Measurements from ENCODE around the gene ARRB1.
"Not testable (repeated sequence)": the region's sequence is repeated elsewhere in the genome, so short reads cannot be mapped to it uniquely, and the experiment has no call there.

ARRB1 gene

DNA sequence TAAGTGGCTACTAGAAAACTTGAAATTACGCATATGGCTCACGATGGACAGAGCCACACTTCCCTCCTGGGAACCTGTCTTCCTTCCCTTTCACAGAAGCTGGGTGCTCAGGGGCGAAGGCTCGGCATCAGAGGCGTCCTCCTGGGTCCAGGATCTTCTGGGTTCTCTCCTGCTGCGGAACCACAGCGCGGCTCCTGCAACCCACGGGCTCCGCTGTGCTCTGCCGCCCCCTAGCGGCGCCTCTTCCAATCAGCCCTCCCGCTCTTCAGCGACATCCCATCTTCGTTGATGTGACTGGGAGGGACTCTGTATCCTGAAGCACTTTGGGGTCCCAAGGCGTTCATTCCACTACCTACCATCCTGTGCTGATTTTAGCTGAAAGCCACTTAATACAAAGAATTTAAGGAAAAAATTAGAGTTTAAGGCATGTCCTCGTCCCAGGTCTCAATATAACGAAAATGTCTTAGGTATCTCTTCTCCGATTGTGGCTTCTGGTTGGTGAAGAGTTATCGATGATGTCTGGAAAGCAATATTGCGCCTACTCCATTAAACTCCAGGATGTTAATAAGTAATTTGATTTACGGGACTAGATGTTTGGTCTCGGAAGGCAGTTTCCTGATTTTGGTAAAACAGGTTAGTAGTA is 33.1 kb upstream of the ARRB1 start:
- DNase-seq (ENCODE audit: low read depth), result peak; percentile 80
- TF ChIP-seq, protein P1, sequence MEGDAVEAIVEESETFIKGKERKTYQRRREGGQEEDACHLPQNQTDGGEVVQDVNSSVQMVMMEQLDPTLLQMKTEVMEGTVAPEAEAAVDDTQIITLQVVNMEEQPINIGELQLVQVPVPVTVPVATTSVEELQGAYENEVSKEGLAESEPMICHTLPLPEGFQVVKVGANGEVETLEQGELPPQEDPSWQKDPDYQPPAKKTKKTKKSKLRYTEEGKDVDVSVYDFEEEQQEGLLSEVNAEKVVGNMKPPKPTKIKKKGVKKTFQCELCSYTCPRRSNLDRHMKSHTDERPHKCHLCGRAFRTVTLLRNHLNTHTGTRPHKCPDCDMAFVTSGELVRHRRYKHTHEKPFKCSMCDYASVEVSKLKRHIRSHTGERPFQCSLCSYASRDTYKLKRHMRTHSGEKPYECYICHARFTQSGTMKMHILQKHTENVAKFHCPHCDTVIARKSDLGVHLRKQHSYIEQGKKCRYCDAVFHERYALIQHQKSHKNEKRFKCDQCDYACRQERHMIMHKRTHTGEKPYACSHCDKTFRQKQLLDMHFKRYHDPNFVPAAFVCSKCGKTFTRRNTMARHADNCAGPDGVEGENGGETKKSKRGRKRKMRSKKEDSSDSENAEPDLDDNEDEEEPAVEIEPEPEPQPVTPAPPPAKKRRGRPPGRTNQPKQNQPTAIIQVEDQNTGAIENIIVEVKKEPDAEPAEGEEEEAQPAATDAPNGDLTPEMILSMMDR (IDR thresholded peaks at IDR 0.05; ENCODE audit: low read depth, low read length), result peak; percentile 98
- no peak for TF ChIP-seq POLR2A (IDR thresholded peaks at IDR 0.05; ENCODE audit: extremely low read depth, insufficient read length)
- H3K4me3 ChIP-seq (ENCODE audit: low read depth, low read length), result no peak overlapping the region

DNA sequence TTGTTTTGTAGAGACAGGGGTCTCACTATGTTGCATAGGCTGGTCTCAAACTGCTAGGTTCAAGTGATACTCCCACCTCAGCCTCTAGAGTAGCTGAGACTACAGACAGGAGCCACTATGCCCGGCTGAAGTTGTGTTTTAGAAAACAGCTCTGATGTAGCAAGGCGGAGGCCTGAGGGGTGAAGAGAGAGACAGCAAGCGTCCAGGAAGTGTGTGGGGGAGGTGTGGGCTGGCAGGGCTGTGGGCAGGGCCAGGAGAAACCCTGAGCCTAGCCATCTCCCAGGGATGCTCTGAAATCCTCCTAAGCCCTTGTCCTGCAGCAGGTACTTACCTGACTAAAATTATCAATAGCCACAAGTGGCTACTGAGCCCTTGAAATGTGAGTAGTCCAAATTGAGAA is 31.8 kb upstream of the ARRB1 start:
- TF ChIP-seq MYC (IDR thresholded peaks at IDR 0.05; ENCODE audit: low read depth, low read length) (peak; percentile 53; the same call in 1 of the 2 replicates), POLR2A (IDR thresholded peaks at IDR 0.05; ENCODE audit: extremely low read depth, insufficient read length) (no peak)
- TF ChIP-seq, protein P2, sequence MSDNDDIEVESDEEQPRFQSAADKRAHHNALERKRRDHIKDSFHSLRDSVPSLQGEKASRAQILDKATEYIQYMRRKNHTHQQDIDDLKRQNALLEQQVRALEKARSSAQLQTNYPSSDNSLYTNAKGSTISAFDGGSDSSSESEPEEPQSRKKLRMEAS (IDR thresholded peaks at IDR 0.05; ENCODE audit: low read depth, low read length), result peak; percentile 59; the same call in 1 of the 2 replicates
- H3K4me3 ChIP-seq (ENCODE audit: low read depth, low read length), result no peak overlapping the region
- DNase-seq (ENCODE audit: low read depth), result peak; percentile 84

DNA sequence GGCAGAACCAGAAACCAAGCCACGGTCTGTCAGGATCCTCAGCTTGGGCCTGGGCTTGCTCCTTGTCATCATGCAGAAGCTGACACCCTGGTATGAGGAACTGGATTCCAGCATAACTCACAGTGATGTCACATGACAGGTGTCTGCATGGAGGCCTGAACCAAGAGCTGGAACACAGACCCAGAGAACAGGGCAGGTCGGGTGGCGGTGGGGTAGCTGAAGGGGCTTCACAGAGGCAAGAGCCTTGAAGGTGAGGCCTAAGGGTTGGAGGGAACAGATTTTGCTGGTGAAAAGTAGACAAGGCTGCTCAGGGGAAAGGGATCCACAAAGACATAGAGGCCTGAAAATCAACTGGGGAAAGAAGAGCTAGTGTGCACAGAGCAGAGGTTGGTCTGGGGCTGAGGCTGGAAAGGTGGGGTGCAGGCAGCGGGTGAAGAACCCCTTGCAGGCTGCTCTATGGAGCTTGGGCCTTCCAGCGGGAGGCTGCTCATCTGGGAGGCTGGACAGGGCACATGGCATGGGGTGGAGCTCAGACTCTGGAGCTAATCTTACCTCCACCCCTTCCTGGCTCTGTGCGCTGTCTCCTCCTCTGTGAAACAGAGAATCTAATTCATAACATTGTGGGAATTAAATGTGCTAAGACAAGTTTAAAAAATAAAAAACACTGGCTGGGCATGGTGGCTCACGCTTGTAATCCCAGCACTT is 29.4 kb upstream of the ARRB1 start:
- TF ChIP-seq, protein P2 (IDR thresholded peaks at IDR 0.05; ENCODE audit: low read depth, low read length), result 0 out of 2 replicates have a peak, but pooled peaks have one; percentile 14
- TF ChIP-seq POLR2A (IDR thresholded peaks at IDR 0.05; ENCODE audit: extremely low read depth, insufficient read length), result no peak
- TF ChIP-seq, protein P1 (IDR thresholded peaks at IDR 0.05; ENCODE audit: low read depth, low read length), result no peak
- 0 out of 2 replicates have a peak, but pooled peaks have one; percentile 14 for TF ChIP-seq MYC (IDR thresholded peaks at IDR 0.05; ENCODE audit: low read depth, low read length)
- H3K4me3 ChIP-seq (ENCODE audit: low read depth, low read length), result no peak overlapping the region
- peak; percentile 61 for DNase-seq (ENCODE audit: low read depth)

DNA sequence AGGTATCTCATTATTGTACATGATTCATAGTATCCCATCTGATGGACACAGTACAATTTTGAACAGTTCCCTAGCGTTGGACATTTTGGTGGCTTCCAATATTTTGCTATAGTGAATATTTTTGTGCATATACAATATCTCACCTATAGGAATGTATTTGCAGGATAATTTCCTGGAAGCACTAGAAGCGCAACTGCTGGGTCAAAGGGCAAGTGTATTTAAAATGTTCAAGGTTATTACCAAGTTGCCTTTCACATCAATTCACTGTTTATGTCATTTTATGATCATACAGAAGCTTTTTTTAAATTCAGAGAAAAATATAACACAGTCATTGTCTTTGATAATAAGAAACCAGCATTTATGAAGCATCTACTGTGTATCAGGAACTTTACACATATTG is 28.8 kb upstream of the ARRB1 start:
- H3K4me3 ChIP-seq (ENCODE audit: low read depth, low read length), result no peak overlapping the region
- no peak for DNase-seq (ENCODE audit: low read depth)
- no peak for TF ChIP-seq POLR2A (IDR thresholded peaks at IDR 0.05; ENCODE audit: extremely low read depth, insufficient read length)
- TF ChIP-seq MYC (IDR thresholded peaks at IDR 0.05; ENCODE audit: low read depth, low read length), result no peak
- TF ChIP-seq, protein P1 (IDR thresholded peaks at IDR 0.05; ENCODE audit: low read depth, low read length), result no peak
- TF ChIP-seq, protein P2 (IDR thresholded peaks at IDR 0.05; ENCODE audit: low read depth, low read length), result no peak

DNA sequence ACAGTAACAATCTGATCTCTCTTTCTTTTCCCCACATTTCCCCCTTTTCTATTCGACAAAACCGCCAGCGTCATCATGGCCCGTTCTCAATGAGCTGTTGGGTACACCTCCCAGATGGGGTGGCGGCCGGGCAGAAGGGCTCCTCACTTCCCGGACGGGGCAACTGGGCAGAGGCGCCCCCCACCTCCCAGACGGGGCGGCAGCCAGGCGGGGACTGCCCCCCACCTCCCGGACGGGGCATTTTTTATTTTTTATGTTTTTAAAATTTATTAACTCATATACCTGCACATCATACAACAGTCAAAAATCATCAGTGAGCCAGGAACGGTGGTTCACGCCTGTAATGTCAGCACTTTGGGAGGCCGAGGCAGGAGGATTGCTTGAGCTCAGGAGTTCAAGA is 27.3 kb upstream of the ARRB1 start:
- DNase-seq (ENCODE audit: low read depth); H3K4me3 ChIP-seq (ENCODE audit: low read depth, low read length): not testable (repeated sequence)

DNA sequence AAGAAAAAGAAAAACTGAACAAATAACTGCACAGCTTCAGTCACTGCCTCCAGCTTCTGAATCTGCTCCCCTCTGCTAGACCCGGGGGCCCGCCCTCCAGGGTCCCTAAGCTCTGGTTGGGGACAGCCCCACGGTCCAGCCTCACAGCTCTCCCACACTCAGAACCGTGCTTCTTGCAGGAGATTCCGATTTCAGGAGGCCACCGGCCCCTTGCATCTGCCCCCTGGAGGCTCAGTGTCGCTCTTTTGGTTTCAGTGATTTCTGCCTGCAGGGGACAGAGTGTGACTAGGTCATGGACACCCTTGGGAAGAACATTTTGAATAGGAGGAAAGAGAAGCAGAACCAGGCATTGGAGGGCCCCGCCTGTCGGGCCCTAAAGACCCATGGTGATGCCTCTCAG is 24.7 kb upstream of the ARRB1 start:
- peak; percentile 60 for DNase-seq (ENCODE audit: low read depth)
- TF ChIP-seq MYC (IDR thresholded peaks at IDR 0.05; ENCODE audit: low read depth, low read length) (no peak), POLR2A (IDR thresholded peaks at IDR 0.05; ENCODE audit: extremely low read depth, insufficient read length) (no peak)
- TF ChIP-seq, protein P2 (IDR thresholded peaks at IDR 0.05; ENCODE audit: low read depth, low read length), result no peak
- TF ChIP-seq, protein P1 (IDR thresholded peaks at IDR 0.05; ENCODE audit: low read depth, low read length), result peak; percentile 32
- no peak overlapping the region for H3K4me3 ChIP-seq (ENCODE audit: low read depth, low read length)
